Activated gamma-delta T cell (primary cell): Measurements from ENCODE around the gene PLEKHA8.

Experiments
- DNase-seq: peaks from one replicate; lab custom pipeline; 2025; lab: John Stamatoyannopoulos, UW

The PLEKHA8 gene

GRCh38 chr7:30145426-30145970, 117.3 kb downstream of the PLEKHA8 start:
- DNase-seq = no peak

DNA sequence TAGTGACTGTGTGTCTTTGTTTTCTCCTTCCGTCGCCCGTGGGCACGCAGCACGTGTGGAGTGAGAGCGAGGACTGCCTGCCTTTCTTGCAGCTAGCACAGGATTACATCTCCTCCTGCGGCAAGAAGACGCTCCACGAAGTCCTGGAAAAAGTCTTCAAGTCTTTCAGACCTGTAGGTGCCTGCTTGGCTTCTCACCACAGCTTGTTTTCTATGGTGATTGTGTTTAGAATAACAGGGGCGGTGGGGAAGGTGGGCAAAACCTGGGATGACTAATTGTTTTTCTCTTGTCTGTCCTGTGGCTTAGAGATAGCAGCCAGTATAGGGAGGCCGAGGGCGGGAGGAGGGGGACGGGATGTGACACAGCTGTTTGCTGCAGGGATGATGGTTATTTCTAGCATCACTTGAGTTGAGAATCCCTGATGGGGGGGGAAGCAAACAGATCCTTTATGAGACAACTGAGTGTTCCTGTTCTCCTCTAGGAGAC, 118.0 kb downstream of the PLEKHA8 start:
- DNase-seq = no peak

- no peak for DNase-seq
Measured at GRCh38 chr7:30147223-30147622, 119.0 kb downstream of the PLEKHA8 start.

DNA sequence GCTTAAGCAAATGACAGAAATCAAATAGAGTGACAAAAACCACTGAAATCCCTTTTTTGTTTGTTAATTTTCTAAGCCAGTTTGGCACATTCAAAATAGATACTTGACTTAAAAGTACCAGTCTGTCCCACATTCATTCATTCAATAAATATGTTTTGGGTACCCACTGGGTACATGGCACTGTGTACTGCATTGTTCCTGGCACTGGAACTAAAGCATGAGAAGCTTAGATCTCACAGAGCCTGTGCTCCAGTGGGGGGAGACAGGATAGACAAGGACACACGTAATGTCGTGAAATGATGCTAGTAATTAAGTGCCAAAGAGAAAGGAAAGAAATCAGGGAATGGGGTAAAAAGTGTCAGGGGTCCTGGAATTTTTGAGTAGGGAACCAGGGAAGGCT, 119.6 kb downstream of the PLEKHA8 start:
- no peak for DNase-seq

- DNase-seq = no peak
Measured at GRCh38 chr7:30148426-30148825, 120.2 kb downstream of the PLEKHA8 start.

- no peak for DNase-seq
Measured at GRCh38 chr7:30148951-30149459, 120.8 kb downstream of the PLEKHA8 start.

DNA sequence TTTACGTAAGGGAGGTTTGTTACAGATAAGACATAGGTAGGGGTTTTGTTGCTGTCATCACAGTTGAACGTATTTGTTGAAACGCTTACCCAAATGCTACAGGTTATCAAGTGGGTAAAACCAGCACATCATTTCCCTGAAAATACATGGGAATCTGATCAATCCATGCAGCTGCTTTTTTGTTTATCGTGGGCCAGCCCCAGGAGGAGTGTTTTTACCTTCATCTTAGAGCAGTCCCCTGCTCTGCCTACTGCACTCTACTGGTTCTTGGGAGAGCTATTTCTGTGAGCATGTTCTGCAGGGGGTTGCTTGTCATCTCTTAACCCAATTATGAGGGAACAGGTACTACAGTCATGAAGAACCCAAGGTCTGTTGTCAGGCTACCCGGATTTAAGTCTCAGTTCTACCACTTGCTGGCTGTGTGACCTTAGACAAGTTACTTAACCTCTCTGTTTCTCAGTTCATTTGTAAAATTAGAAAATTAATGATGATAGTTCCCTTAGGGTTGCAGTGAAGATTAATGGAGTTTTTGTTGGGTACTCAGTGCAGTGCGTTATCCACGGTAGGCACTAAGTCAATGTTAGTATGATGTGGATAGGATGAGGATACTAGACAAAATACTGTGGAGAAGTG, 121.5 kb downstream of the PLEKHA8 start:
- no peak for DNase-seq

DNA sequence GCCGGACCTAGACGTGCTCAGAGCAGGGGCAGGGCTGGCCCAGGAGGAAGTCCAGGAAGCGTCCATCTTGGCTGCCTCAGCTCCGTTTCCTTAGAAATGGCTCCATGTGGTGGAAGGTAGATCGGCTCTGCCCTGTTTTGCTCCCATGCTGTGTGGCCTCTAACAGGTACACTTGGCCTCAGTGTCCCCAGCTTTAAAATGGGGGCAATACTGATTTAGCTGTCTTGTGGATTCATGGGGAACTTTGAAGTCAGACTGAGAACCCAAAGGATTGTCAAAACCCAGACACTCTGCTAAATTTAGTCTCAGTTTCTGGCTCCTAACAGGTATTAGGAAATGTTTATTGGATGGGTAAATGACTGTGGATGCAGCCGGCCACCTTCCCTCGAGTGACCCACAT, 122.5 kb downstream of the PLEKHA8 start:
- DNase-seq = no peak

DNA sequence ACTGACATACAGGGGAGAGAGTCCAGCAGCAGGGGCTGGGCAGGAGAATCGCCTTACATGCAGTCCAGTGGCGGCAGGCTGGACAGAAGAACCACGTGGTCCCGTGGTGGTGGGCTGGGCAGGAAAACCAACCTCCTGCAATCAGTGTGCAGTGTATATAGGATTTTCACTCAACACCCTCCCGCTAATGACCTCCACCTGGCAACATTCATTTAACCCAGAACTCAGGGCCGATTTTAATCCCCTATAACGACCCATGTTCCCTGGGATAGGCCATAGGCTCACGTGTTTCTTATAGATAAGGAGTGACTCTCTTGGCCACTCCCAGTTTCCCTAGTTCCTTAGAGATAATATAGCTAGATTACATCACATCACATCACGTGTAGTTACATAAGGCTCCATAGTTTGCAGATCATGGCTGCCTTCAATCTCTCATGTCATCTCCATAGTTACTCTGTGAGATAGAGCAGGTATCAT, 125.9 kb downstream of the PLEKHA8 start:
- no peak for DNase-seq

DNA sequence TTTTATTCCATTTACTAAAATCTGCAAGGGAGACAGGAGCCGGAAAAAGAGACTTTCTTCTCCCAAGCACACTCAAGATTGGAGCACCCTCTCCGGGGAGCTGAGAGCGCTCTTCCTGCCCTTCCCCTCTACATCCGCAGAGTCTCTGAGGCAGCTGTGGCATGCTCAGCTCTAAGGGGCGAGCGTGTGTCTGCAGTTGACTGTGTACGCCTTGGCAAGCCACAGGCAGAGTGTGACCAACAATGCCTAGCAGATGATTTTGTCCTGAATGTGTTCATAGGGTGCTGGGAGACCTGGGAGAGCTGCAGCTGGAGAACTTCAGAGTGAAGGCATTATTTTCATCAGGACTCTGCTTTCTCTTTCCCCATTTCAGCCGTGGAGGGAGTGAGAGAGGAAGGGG, 127.3 kb downstream of the PLEKHA8 start:
- DNase-seq = no peak

DNA sequence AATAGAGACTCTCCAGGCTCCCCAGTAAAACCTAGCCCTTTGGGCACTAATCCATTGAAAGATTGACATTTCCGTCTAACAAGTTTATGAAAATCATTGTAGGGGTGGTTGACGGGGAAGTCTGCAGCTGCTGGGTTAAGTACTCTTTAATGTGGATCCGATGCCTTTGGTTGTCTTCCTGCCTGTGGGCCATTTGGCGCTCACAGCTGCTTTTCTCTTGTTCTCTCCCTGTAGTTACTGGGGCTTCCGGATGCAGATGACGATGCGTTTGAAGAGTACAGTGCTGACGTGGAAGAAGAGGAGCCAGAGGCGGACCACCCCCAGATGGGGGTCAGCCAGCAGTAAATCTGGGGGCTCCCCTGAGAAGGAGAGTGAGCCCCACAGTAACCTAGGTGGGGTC, 129.0 kb downstream of the PLEKHA8 start:
- no peak for DNase-seq

DNA sequence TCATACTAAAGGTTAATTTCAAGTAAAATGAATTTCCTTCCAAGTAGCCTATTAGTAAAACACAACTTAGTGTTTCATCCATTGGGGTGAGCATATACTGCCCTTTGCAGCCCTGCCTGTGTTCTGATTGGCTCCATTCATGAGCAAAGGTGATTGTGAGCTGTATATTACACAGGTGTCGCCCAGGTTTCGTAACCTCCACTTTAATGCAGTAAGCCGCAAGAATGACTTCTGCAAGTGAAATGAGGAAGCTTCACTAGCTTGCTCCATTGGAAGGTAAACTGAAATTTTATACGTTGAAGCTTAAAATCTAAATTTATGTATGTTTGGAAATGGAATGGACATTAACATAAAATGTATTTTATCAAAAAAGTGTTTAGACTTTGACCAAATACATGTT, 131.0 kb downstream of the PLEKHA8 start:
- no peak for DNase-seq

- DNase-seq = no peak
Measured at GRCh38 chr7:30159698-30160143, 131.5 kb downstream of the PLEKHA8 start.

- DNase-seq = no peak
Measured at GRCh38 chr7:30160329-30160728, 132.1 kb downstream of the PLEKHA8 start.

- DNase-seq = no peak
Measured at GRCh38 chr7:30162133-30162532, 133.9 kb downstream of the PLEKHA8 start.

- no peak for DNase-seq
Measured at GRCh38 chr7:30162622-30163124, 134.5 kb downstream of the PLEKHA8 start.

- peak; percentile 18 for DNase-seq
Measured at GRCh38 chr7:30163231-30163894, 135.2 kb downstream of the PLEKHA8 start.

GRCh38 chr7:30164567-30164966, 136.4 kb downstream of the PLEKHA8 start:
- no peak for DNase-seq

GRCh38 chr7:30165590-30165989, 137.4 kb downstream of the PLEKHA8 start:
- DNase-seq = no peak

- DNase-seq = no peak
Measured at GRCh38 chr7:30166155-30166840, 138.1 kb downstream of the PLEKHA8 start.

DNA sequence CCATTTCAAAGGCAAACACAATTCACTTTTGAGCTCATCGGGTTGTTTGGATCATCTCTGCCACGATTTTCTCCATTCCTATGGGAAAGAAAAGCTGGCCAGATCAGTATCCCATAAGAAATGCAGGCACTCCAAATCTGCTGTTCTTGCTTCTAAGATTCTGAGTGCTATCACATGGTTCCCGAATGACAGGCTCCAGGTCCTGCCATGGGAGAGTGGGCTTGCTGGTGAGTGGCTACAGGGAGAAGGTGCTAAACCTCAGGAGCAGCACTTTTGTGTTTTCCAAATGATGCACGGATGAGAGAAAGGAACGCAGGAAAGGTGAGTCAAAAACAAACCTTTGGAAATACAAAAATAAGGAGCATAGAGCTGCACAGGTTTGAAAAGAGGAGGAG, 138.6 kb downstream of the PLEKHA8 start:
- DNase-seq = no peak

DNA sequence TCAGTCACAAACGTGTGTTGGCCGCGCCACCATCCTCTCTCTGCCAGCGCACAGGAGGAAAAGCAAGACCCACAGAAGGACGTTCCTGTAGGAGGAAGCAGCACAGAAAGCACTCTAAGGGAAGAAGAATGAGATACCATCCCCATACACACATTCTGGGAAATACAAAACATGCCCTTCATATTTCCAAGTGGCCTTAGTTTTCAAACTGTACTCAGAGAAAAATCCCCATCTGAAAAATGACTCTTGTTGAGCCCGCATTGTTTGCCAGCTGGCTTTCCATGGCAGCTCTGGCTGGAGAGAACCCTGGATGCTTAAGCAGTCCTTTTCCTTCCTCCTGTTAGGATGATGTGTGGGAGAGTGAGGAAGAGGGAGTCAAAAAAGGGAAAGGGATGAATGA, 139.7 kb downstream of the PLEKHA8 start:
- DNase-seq = no peak
